Liver (tissue), 3 donors: ENCODE measurements around the gene MOCS3.

ENCODE experiments used
- RAD21 ChIP-seq, 2 donors: IDR thresholded peaks; 2 replicates each; pipeline ENCODE4 v1.6.1; 2016; ENCODE audit warnings: antibody characterized with exemption in 2 of 2, mild to moderate bottlenecking in 2 of 2
- TAF1 ChIP-seq: conservative IDR thresholded peaks from 2 replicates; pipeline ENCODE4 v1.6.1; 2016; ENCODE audit warnings: antibody characterized with exemption, mild to moderate bottlenecking
- TF ChIP-seq, protein P1 (sequence below): fragments of 150-350 bp; IDR thresholded peaks from 2 replicates; pipeline ENCODE4 v1.5.1; 2017; ENCODE audit warnings: improper control_type of control experiment, low read depth, low read length; ENCODE audit not compliant: missing input control
- donor health status: healthy.
- donor health status: healthy.

DNA sequence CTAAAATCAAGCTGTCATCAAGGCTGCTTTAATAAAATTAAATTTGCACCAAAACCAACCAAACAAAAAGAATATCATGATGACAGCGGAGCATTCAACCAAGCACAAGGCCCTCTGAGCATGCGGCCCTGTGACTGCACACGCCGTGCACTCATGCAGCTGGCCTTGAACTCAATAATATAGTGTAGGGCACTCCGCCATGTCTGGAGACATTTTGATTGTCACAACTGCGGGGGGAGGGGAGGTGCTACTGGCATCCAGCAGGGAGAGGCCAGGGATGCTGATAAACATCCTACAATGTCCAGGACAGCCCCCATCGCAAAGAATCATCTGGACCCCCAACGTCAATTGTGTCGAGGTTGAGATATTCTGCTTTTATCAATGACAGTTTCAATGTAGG is 9.7 kb downstream of the MOCS3 start:
- no peak for TF ChIP-seq TAF1
- TF ChIP-seq, protein P1, sequence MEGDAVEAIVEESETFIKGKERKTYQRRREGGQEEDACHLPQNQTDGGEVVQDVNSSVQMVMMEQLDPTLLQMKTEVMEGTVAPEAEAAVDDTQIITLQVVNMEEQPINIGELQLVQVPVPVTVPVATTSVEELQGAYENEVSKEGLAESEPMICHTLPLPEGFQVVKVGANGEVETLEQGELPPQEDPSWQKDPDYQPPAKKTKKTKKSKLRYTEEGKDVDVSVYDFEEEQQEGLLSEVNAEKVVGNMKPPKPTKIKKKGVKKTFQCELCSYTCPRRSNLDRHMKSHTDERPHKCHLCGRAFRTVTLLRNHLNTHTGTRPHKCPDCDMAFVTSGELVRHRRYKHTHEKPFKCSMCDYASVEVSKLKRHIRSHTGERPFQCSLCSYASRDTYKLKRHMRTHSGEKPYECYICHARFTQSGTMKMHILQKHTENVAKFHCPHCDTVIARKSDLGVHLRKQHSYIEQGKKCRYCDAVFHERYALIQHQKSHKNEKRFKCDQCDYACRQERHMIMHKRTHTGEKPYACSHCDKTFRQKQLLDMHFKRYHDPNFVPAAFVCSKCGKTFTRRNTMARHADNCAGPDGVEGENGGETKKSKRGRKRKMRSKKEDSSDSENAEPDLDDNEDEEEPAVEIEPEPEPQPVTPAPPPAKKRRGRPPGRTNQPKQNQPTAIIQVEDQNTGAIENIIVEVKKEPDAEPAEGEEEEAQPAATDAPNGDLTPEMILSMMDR: no peak
- TF ChIP-seq RAD21 (IDR thresholded peaks at IDR 0.05): no peak
